A172 (cell line): ENCODE data around the gene FRAS1. TPM values are rescaled to one million over a fixed set of nuclear protein-coding genes. Genes with fewer than 3 reads are reported as not detected.

Experiments
- DNase-seq: peaks from one replicate; pipeline ENCODE4 v3.0.0-alpha.2; 2015; ENCODE audit warnings: low spot score
- total RNA-seq: library from RNA; depleted of rRNA; stranded (reverse); fragments of >200 nt; shearing (Covaris generic); gene quantifications from 2 replicates; pipeline ENCODE4 v1.2.3, GENCODE V29; 2014

FRAS1 gene
- total RNA-seq, 1 experiment from 2014 or later: 0.81 TPM

- no peak for DNase-seq
Observed at GRCh38 chr4:78551420-78552351, 494.6 kb downstream of the FRAS1 start, which contains the start of gene ANXA3. ANXA3 (plus strand) TSS chr4:78551770; CDS start chr4:78554474, 2,704 bp downstream.

DNA sequence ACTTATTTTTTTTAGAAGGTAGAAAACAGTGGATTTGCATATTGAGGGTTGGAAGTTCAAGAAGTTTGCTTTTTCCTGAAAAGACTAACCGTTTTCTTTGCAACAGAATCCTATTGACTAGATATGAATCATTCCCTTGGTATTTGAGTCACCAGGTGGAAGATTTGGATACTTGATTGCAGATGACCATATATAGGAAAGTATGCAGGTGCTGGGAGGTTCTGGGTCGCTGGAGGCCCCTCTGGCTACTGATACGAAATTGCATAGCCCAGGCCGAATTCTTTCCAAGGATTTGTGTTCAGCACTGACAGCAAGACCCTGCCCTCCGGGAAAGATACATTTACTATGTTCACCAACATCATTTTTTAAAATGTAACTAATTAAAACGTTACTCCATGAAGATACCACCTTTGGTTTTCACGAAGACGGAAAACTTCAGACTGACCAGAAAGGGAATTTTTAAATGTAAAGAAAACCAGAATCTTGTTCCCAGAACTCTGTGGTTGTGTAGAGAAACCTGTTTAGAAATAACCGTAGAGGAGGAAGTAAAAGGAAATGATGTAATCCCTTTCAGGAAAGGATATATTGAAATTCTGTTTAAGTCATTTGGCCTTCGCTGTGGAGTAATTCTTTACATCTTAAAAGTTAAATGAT, 495.4 kb downstream of the FRAS1 start:
- DNase-seq: peak; percentile 67

- DNase-seq: no peak
Observed at GRCh38 chr4:78553043-78553396, 495.9 kb downstream of the FRAS1 start.

DNA sequence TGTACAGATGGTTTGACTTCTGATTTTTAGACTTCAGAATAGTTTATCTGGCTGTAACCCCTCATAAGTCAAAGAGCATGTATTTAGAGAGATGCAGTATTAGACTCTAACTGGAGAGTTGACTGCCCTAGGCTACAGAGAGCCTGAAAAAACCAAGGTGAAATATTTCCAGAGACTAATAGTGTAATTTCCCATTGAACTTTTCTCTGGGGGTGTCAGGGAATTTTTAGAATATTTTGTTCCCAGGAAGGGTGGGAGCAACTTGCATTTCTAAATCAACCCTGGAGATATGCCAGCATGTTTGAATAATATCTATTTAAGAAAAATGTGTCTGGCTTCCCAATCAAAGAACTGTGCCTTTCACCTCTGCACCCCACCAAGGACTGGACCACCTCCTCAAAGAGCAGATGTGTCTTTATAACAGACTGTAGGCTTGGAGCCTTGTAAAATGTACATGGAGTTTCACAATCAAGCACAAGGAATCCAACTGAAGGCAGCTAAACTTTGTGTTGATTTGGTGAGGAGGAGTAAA, 496.5 kb downstream of the FRAS1 start:
- no peak for DNase-seq

- no peak for DNase-seq
Observed at GRCh38 chr4:78556665-78557064, 499.5 kb downstream of the FRAS1 start.

DNA sequence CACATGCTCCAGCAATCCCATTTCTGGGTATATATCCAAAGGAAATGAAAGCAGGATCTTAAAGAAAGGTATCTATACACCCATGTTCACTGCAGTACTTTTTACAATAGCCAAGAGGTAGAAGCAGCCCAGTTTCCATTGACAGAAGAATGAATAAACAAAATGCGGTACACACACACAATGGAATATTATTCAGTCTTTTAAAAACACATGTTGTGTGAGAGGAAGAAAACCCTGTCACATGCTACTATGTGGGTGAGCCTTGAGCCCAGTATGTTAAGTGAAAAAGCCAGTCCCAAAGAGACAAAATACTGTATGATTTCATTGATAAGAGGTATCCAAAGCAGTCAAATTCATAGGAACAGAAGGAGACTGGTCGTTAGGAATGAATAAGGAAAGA, 500.7 kb downstream of the FRAS1 start:
- DNase-seq: no peak

GRCh38 chr4:78558410-78558809, 501.3 kb downstream of the FRAS1 start:
- DNase-seq: no peak

DNA sequence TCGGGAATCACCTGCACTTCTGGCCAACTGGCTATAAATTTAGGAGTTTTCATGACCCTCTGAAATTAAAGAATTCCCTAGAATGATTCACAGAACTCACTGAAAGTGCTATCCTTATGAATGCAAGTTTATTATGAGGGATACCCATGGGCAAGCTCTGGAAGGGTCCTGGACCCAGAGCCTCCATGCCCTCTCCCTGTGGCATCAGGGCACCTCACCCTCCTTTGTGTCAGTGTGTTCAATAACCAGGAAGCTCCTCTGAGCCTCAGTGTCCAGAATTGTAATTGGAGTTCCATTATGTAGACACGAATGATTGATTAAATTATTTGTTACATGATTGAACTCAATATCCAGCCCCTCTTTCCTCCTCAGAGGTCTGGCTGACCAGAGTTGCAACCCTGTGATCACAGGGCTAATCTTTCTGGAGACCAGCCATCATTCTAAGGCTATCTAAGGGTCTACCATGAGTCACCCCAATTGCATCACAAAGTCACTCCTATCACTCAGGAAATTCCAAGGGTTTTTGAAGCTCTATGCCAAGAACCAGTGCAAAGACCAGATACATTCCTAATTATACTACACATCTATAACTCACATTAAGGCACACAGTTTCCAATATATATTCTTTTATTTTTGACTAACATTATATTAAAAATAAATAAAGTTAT, 503.3 kb downstream of the FRAS1 start:
- DNase-seq: peak; percentile 88

GRCh38 chr4:78561677-78562076, 504.6 kb downstream of the FRAS1 start:
- DNase-seq: no peak

DNA sequence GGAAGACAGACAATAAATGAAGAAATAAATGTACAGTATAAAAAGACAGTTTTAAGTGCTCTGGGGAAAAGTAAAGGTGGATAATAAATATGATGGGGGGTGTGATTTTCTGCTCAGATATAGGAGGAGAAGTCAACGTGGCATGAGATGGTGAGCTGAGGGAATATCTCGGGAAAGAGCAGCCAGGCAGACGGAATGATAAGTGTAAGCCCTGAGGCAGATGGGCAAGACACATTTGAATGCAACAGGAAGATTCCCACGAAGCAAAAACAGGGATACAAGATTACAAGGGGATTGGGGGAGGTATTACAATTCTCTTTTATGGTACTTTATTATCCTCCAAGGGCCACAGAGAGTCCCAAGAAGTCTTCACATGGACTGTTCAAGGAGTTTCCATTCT, 505.6 kb downstream of the FRAS1 start:
- DNase-seq: no peak

GRCh38 chr4:78565971-78566372, 508.8 kb downstream of the FRAS1 start:
- DNase-seq: peak; percentile 58

DNA sequence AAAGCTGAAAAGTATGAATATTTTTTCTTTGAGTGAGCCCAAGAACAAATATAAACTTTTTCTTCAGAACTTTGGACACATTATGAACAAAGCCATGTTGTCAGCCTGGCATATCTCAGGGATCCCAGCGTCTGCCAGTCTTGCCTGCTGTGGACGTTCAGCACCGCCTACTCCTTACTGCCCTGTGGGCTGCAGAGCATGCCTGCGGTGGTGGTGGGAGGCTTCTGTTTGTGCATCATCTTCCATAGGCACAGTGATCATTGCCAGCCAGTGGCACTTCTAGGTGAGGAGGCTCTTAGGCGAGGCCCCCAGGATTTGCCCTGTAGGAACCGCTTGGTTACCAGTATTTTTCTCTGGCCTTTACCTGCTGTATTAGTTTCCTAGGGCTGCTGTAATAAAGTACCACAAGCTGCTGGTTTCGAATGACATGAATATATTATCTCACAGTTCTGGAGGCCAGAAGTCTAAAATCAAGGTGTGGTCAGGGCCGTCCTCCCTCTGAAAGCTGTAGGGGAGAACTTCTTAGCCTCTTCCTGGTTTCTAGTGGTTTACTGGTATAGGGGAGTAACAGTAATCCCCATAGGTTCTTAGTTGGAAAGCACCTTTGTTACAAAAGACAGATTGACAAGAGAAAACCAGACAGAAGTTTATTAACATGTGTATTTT, 509.8 kb downstream of the FRAS1 start:
- DNase-seq: no peak

- no peak for DNase-seq
Observed at GRCh38 chr4:78567500-78568060, 510.5 kb downstream of the FRAS1 start.

DNA sequence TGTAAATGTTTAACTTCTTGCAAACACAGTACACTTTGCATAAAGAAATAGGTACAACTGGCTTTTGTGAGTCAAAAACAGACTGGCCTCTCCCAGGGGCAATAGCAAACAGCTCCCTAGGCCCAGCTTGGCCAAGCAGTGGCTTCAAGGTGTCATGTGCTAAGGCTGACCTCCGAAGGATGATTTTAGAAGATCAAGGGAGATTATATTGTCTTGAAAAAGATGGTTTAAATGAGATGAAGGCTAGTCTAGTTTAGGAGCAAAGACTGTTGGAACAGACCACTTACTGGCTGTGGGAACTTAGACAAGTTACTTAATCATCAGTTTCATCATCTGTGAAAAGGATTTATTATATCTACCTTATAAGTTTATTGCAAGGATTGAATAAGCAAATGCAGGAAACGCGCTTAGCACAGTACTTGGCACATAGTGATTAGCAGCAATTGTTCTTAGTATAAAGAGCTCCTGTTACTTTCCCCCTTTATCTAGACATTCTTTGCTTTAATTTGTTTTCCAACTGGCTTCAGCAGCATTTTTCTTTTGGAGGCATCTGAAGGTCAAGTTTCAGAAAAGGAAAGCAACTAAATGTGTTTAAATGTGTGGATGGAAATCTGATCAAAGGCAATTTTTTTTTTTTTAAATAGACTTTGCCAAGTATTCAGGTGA, 511.6 kb downstream of the FRAS1 start:
- DNase-seq: no peak

GRCh38 chr4:78569306-78569821, 512.2 kb downstream of the FRAS1 start:
- peak; percentile 73 for DNase-seq

- no peak for DNase-seq
Observed at GRCh38 chr4:78570117-78570516, 513.0 kb downstream of the FRAS1 start.

- DNase-seq: no peak
Observed at GRCh38 chr4:78571804-78572203, 514.7 kb downstream of the FRAS1 start.

DNA sequence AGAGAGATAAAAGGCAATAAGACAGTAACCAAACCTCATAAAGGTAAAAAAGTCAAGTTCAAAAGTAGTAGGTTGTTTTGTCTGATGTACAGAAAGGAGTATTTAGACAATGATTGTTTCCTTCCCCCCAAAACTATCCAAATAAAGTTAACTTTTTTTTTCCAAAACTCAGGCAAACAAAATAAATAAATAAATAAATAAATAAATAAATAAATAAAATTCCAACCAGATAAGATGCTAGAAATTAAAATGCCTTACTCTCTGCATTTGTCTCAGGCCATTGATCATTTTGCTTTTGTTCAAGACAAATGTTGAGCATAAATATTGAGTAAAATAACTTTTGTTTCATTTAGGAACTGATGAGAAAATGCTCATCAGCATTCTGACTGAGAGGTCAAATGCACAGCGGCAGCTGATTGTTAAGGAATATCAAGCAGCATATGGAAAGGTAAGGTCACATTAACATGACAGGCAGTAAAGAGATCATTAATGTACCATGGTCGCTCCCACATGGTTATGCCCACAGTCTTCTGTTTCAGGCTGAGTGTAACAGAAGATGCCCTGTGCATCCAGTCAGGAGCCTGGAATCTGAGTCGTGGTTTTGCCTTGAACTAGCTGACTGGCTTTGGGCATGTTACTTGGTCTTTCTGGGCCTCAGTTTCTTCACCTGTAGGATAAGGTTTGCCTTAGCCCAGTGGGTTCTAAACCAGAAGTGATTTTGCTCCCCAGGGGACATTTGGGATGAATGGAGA, 521.7 kb downstream of the FRAS1 start:
- DNase-seq: no peak

GRCh38 chr4:78581618-78582017, 524.5 kb downstream of the FRAS1 start:
- no peak for DNase-seq
